Measurements from ENCODE around the gene GRK6. TPM values are rescaled to one million over a fixed set of nuclear protein-coding genes. Genes with fewer than 3 reads are reported as not detected.

The GRK6 gene
- total and polyA plus RNA-seq, 9 of the 15 experiments (the other 6 are each of a cell fraction or from before 2014, with no cell fraction given) = 0.63 to 122 (median 44.5) TPM

GRCh38 chr5:177426566-177427210 lies at the start of gene GRK6 (continued):
- no peak for TF ChIP-seq GTF2F1 (IDR thresholded peaks at IDR 0.05; ENCODE audit: low read depth, low read length)
- no peak for TF ChIP-seq HDGF (IDR thresholded peaks at IDR 0.05)
- TF ChIP-seq PHF8 (IDR thresholded peaks at IDR 0.05; ENCODE audit: borderline replicate concordance, low read length) = peak; percentile 55; the same call in 1 of the 2 replicates
- TF ChIP-seq, protein P1, sequence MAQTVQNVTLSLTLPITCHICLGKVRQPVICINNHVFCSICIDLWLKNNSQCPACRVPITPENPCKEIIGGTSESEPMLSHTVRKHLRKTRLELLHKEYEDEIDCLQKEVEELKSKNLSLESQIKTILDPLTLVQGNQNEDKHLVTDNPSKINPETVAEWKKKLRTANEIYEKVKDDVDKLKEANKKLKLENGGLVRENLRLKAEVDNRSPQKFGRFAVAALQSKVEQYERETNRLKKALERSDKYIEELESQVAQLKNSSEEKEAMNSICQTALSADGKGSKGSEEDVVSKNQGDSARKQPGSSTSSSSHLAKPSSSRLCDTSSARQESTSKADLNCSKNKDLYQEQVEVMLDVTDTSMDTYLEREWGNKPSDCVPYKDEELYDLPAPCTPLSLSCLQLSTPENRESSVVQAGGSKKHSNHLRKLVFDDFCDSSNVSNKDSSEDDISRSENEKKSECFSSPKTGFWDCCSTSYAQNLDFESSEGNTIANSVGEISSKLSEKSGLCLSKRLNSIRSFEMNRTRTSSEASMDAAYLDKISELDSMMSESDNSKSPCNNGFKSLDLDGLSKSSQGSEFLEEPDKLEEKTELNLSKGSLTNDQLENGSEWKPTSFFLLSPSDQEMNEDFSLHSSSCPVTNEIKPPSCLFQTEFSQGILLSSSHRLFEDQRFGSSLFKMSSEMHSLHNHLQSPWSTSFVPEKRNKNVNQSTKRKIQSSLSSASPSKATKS (CRISPR knock-in tag; IDR thresholded peaks at IDR 0.05) = no peak
- peak; percentile 60 for TF ChIP-seq SIN3B (IDR thresholded peaks at IDR 0.05; ENCODE audit: low read depth)
- TF ChIP-seq VEZF1 (CRISPR knock-in tag; IDR thresholded peaks at IDR 0.05) = peak; percentile 84
- peak; percentile 75 for TF ChIP-seq RBBP5 (IDR thresholded peaks at IDR 0.05; ENCODE audit: borderline replicate concordance, insufficient read depth, low read length, poor library complexity, severe bottlenecking)
- no peak for TF ChIP-seq KDM1A (IDR thresholded peaks at IDR 0.05)
- TF ChIP-seq ZNF224 (CRISPR knock-in tag; IDR thresholded peaks at IDR 0.05) = 0 out of 2 replicates have a peak, but pooled peaks have one; percentile 48
- TF ChIP-seq NR1H2 (CRISPR knock-in tag; IDR thresholded peaks at IDR 0.05) = 0 out of 2 replicates have a peak, but pooled peaks have one; percentile 44
- TF ChIP-seq SMARCA4 (IDR thresholded peaks at IDR 0.05) = no peak
- TF ChIP-seq ETV5 (CRISPR knock-in tag; IDR thresholded peaks at IDR 0.05; ENCODE audit: low read depth) = 0 out of 2 replicates have a peak, but pooled peaks have one; percentile 35
- no peak for TF ChIP-seq RBM17 (IDR thresholded peaks at IDR 0.05; ENCODE audit: borderline replicate concordance, low read depth, low read length)
- no peak for TF ChIP-seq ZNF282 (CRISPR knock-in tag; IDR thresholded peaks at IDR 0.05)
- TF ChIP-seq SUPT5H (IDR thresholded peaks at IDR 0.05) = no peak; the same call in 1 of the 2 replicates
- peak in 1 of 3 experiments; percentile 67; a peak in 2 of 6 replicates for TF ChIP-seq ZBTB11 (CRISPR knock-in tag; IDR thresholded peaks at IDR 0.05)
- TF ChIP-seq KDM5B (IDR thresholded peaks at IDR 0.05; ENCODE audit: insufficient replicate concordance, low read depth, low read length) = peak; percentile 20
- peak; percentile 47; the same call in 1 of the 2 replicates for TF ChIP-seq STAT6 (CRISPR knock-in tag; IDR thresholded peaks at IDR 0.05)

All from K562 (cell line).